ENCODE measurements around the gene SLC2A9. TPM values are rescaled to one million over a fixed set of nuclear protein-coding genes. Genes with fewer than 3 reads are reported as not detected.
A peak's percentile ranks its signal among the peaks of the same experiment; 100 is the strongest.

SLC2A9 gene
- total RNA-seq, 6 experiments from 2014 or later = 16.1 to 25.0 (median 19.8) TPM

- Histone ChIP-seq H3K4me1 (peaks cover 0 to 28% (median 13%) of the 10 kb centered on the region in 4 donors), H3K27me3 (no peaks in the 10 kb centered on the region), H3K36me3 (no peaks in the 10 kb centered on the region), H3K4me3 (no peak overlapping the region), H3K9me3 (no peaks in the 10 kb centered on the region), H3K27ac (no peak overlapping the region)
- DNase-seq (no peak), ATAC-seq (peak in 1 of 4 donors; percentile 40)
- no peak for TF ChIP-seq CTCF (IDR thresholded peaks at IDR 0.05)
- no peak for TF ChIP-seq POLR2A (IDR thresholded peaks at IDR 0.05)
- intact Hi-C loops (cut with DNase I) = no loop called here
- 77% methylated on average over 2 of the region's 7 CpGs for WGBS (ENCODE audit: insufficient coverage, low coverage, low lambda C conversion rate, missing lambda C conversion rate)
These were observed 13.3 kb downstream of the SLC2A9 start for GRCh38 chr4:10007793-10008608.

DNA sequence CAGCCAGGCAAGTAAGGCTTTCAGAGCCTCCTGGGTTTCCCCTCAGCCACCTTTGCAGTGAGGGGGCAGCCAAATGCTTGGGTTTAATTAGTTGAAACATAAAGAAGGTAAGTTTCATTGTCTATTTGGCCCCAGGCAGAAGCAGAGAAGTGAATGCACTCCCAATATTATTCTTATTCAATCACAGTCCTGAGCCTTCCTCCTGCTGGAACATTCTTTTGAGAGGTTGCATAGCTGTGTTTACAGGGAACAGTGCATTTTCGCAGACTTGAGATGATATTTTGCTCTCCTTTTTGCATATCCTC is 13.9 kb downstream of the SLC2A9 start:
- DNase-seq = no peak
- H3K27me3 ChIP-seq = no peaks in the 10 kb centered on the region
- H3K36me3 ChIP-seq = no peaks in the 10 kb centered on the region
- no peak for TF ChIP-seq POLR2A (IDR thresholded peaks at IDR 0.05)
- TF ChIP-seq CTCF (IDR thresholded peaks at IDR 0.05) = no peak
- intact Hi-C loops (cut with DNase I) = no loop called here
- peak overlapping the region in 1 of 3 donors; percentile 90 for H3K27ac ChIP-seq
- no peaks in the 10 kb centered on the region for H3K9me3 ChIP-seq
- no peak for ATAC-seq
- no peak overlapping the region for H3K4me3 ChIP-seq
- WGBS (ENCODE audit: insufficient coverage, low coverage, low lambda C conversion rate, missing lambda C conversion rate) = 90% methylated on average over 1 of the region's 1 CpG
- peaks cover 0 to 34% (median 16%) of the 10 kb centered on the region in 4 donors for H3K4me1 ChIP-seq

DNA sequence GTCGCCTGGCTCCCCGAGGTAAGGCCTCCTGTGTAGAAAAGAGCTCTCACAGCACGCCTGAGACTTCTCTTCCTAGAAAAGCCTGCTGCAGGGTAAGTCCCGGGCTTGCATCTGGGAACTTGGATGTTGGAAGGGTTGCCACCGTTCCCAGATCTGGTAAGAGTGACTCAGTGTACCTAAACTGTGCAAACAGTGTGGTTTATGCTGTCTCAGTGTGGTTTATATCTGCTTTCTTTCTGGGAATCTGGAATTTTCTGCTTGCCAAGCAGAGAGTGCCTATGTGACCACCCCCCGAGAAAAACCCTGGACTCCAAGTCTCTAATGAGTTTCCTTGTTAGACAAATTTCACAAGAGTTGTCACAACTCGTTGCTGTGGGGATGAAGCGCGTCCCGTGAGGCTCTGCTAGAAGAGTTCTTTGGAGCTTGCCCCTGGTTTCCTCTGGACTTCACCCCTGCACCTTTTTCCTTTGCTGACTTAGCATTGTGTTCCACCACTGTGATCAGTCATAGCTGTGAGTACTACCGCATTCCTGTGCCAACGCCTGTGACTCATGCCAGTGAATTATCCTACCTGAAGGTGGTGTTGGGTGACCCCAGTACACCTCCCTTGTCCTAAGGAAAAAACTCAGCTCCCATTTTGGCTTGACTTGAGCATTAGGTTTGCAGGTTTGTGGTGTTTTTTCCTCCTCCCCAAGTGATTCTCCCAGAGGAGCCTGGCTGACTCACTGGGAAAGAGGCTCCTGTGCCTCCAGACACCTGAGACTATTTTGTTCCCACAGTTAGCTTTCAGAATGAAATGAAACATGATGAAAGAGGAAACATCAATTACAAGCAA is 14.5 kb downstream of the SLC2A9 start:
- TF ChIP-seq POLR2A (IDR thresholded peaks at IDR 0.05) (no peak), CTCF (IDR thresholded peaks at IDR 0.05) (peak in 1 of 4 donors; percentile 5)
- Histone ChIP-seq H3K27me3 (no peaks in the 10 kb centered on the region), H3K27ac (peak overlapping the region; percentile 15 to 90 (median 69)), H3K9me3 (no peaks in the 10 kb centered on the region), H3K36me3 (no peaks in the 10 kb centered on the region), H3K4me1 (peaks cover 0 to 40% (median 18%) of the 10 kb centered on the region in 4 donors), H3K4me3 (peak overlapping the region in 1 of 3 donors; percentile 16)
- WGBS (ENCODE audit: insufficient coverage, low coverage, low lambda C conversion rate, missing lambda C conversion rate) = 16% methylated on average over 10 of the region's 12 CpGs
- ATAC-seq (peak; percentile 70 to 84 (median 76)), DNase-seq (peak; percentile 70 to 86 (median 75))
- intact Hi-C loops (cut with DNase I) = no loop called here

DNA sequence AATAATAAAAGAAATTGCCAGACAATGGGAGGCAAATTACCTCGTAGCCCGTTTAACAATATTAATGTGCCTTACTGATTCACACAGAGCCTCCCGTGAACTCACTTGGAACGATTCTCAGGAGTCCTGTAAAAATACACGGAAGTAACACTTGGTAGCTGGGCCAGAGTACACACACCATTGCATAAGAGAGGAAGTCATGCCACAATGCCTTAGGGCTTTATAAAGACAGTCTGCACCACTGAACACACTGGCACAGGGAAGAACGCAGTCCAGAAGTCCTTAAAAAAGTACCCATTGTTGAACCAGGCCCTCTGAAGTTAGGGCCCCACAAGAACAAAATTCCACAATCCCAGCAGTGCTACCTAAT is 15.1 kb downstream of the SLC2A9 start:
- ATAC-seq (peak; percentile 84 to 89 (median 86)), DNase-seq (peak in 2 of 3 donors; percentile 28 to 87)
- Histone ChIP-seq H3K27ac (peak overlapping the region; percentile 15 to 90 (median 69)), H3K27me3 (no peaks in the 10 kb centered on the region), H3K9me3 (no peaks in the 10 kb centered on the region), H3K36me3 (no peaks in the 10 kb centered on the region), H3K4me1 (peaks cover 0 to 46% (median 21%) of the 10 kb centered on the region in 4 donors), H3K4me3 (no peak overlapping the region)
- intact Hi-C loops (cut with DNase I) = no loop called here
- WGBS (ENCODE audit: insufficient coverage, low coverage, low lambda C conversion rate, missing lambda C conversion rate) = 3% methylated on average over 5 of the region's 6 CpGs
- TF ChIP-seq POLR2A (IDR thresholded peaks at IDR 0.05) (peak; percentile 38), CTCF (IDR thresholded peaks at IDR 0.05) (no peak)
